NCI-H1105 (cell line): ENCODE results near the gene CCDC51.
"Not testable (repeated sequence)": the region's sequence is repeated elsewhere in the genome, so short reads cannot be mapped to it uniquely, and the experiment has no call there.

Experiments used
- DNase-seq: peaks from one replicate; lab custom pipeline; 2025; lab: John Stamatoyannopoulos, UW

The CCDC51 gene

GRCh38 chr3:48439820-48440589 is at the start of gene CCDC51, which contains the start of gene TMA7:
TSS of gene CCDC51 (minus strand) at chr3:48440119. CDS start at chr3:48435128, 4,991 bp downstream.
TSS of gene TMA7 (plus strand) at chr3:48440257. CDS start at chr3:48440297, 40 bp downstream.
- DNase-seq = peak; percentile 85

DNA sequence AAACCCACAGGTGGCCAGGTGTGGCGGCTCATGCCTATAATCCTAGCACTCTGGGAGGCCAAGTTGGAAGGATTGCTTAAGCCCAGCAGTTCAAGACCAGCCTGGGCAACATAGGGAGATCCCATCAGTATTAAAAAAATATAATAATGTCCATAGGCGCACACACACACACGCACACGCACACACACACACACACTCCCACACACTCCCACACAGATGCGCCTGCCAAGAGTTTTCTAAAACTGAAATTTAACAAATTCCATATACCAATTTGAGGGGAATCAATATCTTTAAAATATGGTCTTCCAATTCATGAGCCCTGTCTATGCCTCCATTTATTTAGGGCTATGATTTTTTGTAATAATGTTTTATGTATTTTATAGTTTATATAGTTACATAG is 47.0 kb upstream of the CCDC51 start:
- no peak for DNase-seq

DNA sequence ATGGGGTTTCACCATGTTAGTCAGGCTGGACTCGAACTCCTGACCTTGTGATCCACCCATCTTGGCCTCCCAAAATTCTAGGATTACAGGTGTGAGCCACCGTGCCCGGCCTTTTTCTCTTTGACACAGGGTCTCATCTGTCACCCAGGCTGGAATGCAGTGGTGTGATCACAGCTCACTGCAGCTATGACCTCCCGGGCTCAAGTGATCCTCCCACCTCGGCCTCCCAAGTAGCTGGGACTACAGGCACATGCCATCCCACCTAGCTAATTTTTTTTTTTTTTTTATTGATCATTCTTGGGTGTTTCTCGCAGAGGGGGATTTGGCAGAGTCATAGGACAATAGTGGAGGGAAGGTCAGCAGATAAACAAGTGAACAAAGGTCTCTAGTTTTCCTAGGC is 42.9 kb upstream of the CCDC51 start:
- not testable (repeated sequence) for DNase-seq

DNA sequence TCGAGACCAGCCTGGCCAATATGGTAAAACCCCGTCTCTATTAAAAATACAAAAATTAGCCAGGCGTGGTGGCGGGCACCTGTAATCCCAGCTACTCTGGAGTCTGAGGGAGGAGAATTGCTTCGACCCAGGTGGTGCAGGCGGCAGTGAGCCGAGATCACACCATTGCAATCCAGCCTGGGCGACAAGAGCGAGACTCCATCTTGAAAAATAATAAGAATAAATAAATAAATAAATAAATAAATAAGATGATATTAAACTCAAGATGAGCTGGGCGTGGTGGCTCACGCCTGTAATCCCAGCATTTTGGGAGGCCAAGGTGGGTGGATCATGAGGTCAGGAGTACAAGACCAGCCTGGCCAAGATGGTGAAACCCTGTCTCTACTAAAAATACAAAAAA is 41.0 kb upstream of the CCDC51 start:
- not testable (repeated sequence) for DNase-seq

GRCh38 chr3:48478626-48479555 is 39.0 kb upstream of the CCDC51 start:
- DNase-seq = no peak

GRCh38 chr3:48477959-48478520 is 38.1 kb upstream of the CCDC51 start:
- DNase-seq = no peak

GRCh38 chr3:48476426-48477053 is 36.6 kb upstream of the CCDC51 start:
- no peak for DNase-seq

GRCh38 chr3:48475188-48475587 is 35.3 kb upstream of the CCDC51 start:
- no peak for DNase-seq

GRCh38 chr3:48474619-48475018 is 34.7 kb upstream of the CCDC51 start:
- no peak for DNase-seq

GRCh38 chr3:48474031-48474430 is 34.1 kb upstream of the CCDC51 start:
- DNase-seq = not testable (repeated sequence)

DNA sequence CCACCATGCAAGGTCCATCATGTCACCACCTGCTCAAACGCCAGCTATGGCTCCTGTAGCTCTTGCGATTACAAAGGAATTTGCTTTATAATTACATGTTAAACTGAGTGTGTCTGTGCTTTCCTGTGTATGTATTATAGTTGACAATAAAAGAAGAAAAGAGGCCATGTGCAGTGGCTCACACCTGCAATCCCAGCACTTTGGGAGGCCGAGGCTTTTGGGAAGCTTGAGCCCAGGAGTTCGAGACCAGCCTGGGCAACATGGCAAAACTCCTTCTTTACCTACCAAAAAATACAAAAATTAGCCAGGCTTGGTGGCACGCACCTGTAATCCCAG is 33.7 kb upstream of the CCDC51 start:
- DNase-seq = no peak

- DNase-seq = peak; percentile 52
Measured at GRCh38 chr3:48472923-48473616, 33.2 kb upstream of the CCDC51 start.

DNA sequence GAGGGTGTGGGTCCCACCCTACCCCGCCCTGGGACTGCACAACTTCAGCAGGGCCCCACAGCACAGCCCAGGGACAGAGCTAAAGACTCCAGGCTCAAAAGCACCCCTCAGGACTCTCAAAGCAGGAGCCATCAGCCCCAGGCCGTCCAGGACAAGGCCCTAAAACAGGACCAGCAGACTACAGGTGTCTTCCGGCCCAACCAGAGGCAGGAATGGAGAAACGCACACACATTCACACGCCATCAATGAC is 32.7 kb upstream of the CCDC51 start:
- no peak for DNase-seq

GRCh38 chr3:48470286-48470685 is 30.4 kb upstream of the CCDC51 start:
- DNase-seq = no peak

GRCh38 chr3:48469046-48469915 is 29.4 kb upstream of the CCDC51 start:
- no peak for DNase-seq

DNA sequence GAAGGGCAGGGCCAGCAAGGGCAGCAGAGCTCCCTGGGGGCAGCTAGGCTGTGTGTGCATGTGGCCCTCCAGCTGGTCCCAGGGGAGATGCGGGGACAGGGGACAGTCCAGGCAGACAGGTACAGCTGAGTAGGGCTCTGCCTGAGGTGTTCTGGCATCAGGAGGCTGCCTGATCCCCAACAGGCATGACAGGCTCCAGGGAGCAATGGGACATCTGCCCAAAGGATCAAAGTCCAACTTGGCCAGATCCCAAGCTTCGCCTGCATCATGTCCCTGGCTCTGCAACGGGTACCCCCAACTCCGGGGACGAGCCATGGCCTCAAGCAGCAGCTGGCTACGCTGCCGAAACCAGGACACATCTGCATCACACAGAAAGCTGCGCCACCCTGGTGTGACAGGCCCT is 28.4 kb upstream of the CCDC51 start:
- DNase-seq = no peak

DNA sequence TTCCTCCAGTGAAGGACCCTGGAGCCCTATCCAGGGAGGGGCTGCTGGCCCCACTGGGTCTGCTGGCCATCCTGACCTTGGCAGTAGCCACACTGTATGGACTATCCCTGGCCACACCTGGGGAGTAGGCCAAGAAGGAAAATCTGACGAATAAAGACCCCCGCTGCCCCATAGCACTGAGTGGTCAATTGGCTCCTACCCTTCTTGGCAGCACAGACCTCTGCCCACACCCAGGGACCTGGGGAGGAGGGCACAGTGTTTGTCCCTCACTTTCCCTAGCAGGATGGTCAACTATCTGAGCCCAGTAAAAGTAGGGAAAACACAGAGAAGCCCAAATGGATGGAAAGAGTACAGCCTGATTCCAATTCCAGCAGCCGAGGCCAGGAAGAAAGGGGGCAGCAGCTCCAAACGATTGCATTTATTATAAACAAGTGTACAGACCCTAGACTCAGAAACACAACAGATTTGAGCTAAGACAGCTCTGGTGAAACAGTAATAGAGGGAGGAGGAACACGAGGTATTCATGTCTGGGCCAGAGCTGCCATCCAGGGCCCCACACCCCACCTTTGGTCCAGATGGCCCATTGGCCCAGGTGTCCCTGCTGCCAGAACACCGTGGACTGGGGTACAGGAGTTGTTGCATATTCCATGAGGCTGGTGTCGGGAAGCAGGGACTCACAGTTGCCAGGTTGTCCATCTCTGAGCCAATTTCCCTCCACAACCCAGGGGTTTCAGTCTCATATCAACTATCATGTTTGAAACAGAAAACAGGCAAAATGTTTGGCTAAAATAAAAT is 27.8 kb upstream of the CCDC51 start:
- no peak for DNase-seq

DNA sequence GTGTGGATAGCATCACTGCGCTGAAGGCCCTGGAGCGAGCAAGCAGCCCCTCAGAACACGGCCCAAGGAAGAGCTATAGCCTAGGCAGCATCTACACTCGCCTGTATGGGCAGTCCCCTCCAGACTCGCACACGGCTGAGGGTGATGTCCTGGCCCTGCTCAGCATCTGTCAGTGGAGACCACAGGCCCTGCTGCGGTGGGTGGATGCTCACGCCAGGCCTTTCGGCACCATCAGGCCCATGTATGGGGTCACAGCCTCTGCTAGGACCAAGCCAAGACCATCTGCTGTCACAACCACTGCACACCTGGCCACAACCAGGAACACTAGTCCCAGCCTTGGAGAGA is 27.2 kb upstream of the CCDC51 start:
- DNase-seq = no peak

- no peak for DNase-seq
Measured at GRCh38 chr3:48466386-48467109, 26.6 kb upstream of the CCDC51 start.
